Activated T-cell treated with anti-CD3 and anti-CD28 coated beads, Interleukin-2, amount 50 U/mL, for 72 hours (primary cell): ENCODE measurements around the gene ARFGAP1. TPM values are rescaled to one million over a fixed set of nuclear protein-coding genes. Genes with fewer than 3 reads are reported as not detected.

ENCODE experiments used
- ATAC-seq, 2 donors: fragments of 150-1000 bp; cut with Tn5 transposase; replicated peaks in 1 of 2; 2 replicates each; pipeline ENCODE4 v1.10.0; 2021; ENCODE audit warnings: moderate library complexity in 2 of 2, mild to moderate bottlenecking in 1 of 2
- DNase-seq, 2 donors: peaks; one replicate each; pipeline ENCODE4 v3.0.0; 2021 to 2022; ENCODE audit warnings: mixed read lengths in 1 of 2
- H3K27ac Mint-ChIP-seq: one replicate; pipeline ENCODE4 v1.8.0; 2022; ENCODE audit warnings: mild to moderate bottlenecking, moderate library complexity, mixed read lengths
- H3K27me3 Mint-ChIP-seq: one replicate; pipeline ENCODE4 v1.8.0; 2022; ENCODE audit warnings: low read depth, mixed read lengths
- H3K36me3 Mint-ChIP-seq, 2 donors: one replicate each; pipeline ENCODE4 v1.8.0; 2022; ENCODE audit warnings: mixed read lengths in 2 of 2, mild to moderate bottlenecking in 1 of 2; ENCODE audit not compliant: insufficient read depth in 2 of 2
- H3K4me1 Mint-ChIP-seq: one replicate; pipeline ENCODE4 v1.8.0; 2022; ENCODE audit warnings: low read depth, mixed read lengths
- H3K4me3 Mint-ChIP-seq, 2 donors: one replicate each; pipeline ENCODE4 v1.8.0; 2022; ENCODE audit warnings: mild to moderate bottlenecking in 2 of 2, mixed read lengths in 2 of 2, moderate library complexity in 2 of 2
- H3K9me3 Mint-ChIP-seq, 2 donors: one replicate each; pipeline ENCODE4 v1.8.0; 2022; ENCODE audit warnings: mixed read lengths in 2 of 2
- total RNA-seq, 2 donors: library from RNA; stranded (reverse); gene quantifications; one replicate each; pipeline ENCODE4 v1.2.3, GENCODE V29; 2022

ARFGAP1 gene
- total RNA-seq, 2 donors from 2014 or later, result 75.8 to 76.6 TPM

DNA sequence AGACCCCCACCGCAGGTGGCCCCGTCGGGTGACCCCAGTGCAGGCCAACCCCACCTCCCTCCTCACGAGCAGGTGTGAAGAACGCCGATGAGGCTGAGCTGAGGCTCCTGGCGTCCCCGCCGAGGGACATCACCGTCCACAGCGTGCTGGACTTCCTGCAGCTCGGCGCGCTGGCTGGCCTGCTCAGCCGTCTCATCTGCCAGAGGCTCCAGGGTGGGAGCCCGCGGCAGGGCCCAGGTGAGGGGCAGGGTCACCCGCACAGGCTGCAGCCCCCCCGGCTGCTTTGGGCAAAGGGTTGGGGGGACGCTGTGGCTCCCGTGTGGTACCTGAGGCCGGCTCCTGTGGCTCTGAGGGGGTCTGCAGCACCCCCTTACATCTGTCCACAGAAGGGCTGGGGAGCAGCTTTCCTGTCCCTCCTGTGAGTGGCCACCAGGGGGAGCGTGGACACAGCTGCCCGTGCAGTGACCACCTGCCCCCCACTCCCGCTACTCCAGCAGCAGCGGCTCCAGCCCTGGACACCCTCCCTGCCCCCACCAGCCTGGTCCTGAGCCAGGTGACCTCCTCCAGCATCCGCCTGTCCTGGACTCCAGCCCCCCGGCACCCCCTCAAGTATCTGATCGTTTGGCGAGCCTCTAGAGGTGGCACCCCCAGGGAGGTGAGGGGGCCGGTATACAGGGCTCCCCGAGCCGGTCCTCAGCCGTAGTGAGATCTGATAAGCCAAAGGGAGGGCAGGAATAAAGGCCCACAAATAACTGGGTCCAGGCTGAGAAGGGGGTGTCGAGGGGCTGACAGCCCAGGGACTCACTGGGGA, 36.9 kb downstream of the ARFGAP1 start:
- Mint-ChIP-seq H3K9me3 (no peaks in the 10 kb centered on the region), H3K27ac (no peak overlapping the region), H3K27me3 (no peaks in the 10 kb centered on the region), H3K4me1 (no peaks in the 10 kb centered on the region), H3K36me3 (no peaks in the 10 kb centered on the region), H3K4me3 (no peak overlapping the region)
- DNase-seq (peak; percentile 39 to 43), ATAC-seq (peak; percentile 47 to 57)

GRCh38 chr20:63310265-63310991, 37.8 kb downstream of the ARFGAP1 start:
- H3K4me1 Mint-ChIP-seq, result no peaks in the 10 kb centered on the region
- no peak overlapping the region for H3K27ac Mint-ChIP-seq
- H3K4me3 Mint-ChIP-seq, result no peak overlapping the region
- DNase-seq (no peak), ATAC-seq (no peak)
- no peaks in the 10 kb centered on the region for H3K9me3 Mint-ChIP-seq
- no peaks in the 10 kb centered on the region for H3K36me3 Mint-ChIP-seq
- H3K27me3 Mint-ChIP-seq, result no peaks in the 10 kb centered on the region

DNA sequence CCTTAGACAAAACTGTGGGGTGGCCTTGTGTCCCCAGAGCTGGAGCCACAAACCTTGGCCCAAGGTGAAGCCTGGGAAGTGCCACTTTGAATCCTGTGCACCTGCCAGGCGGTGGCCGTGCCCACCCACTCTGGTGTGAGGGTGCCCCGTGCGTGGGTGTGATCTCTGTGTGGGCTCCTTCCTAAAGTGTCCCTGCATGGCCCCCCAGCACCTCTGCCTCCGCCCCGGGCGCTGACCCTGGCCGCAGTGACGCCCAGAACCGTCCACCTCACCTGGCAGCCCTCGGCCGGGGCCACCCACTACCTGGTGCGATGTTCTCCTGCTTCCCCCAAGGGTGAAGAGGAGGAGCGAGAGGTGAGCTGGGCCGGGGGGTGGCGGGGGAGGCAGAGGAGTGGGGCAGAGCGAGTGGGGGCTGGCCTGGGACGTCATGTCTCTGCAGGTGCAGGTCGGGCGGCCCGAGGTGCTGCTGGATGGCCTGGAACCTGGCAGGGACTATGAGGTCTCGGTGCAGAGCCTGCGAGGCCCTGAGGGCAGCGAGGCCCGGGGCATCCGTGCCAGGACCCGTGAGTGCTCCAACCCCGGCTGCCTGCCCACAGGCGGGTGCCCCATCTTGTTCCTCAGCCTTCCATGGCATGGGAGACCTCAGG, 38.7 kb downstream of the ARFGAP1 start:
- Mint-ChIP-seq H3K9me3 (no peaks in the 10 kb centered on the region), H3K27ac (no peak overlapping the region), H3K27me3 (no peaks in the 10 kb centered on the region), H3K4me1 (no peaks in the 10 kb centered on the region), H3K4me3 (no peak overlapping the region), H3K36me3 (no peaks in the 10 kb centered on the region)
- DNase-seq (no peak), ATAC-seq (no peak)

DNA sequence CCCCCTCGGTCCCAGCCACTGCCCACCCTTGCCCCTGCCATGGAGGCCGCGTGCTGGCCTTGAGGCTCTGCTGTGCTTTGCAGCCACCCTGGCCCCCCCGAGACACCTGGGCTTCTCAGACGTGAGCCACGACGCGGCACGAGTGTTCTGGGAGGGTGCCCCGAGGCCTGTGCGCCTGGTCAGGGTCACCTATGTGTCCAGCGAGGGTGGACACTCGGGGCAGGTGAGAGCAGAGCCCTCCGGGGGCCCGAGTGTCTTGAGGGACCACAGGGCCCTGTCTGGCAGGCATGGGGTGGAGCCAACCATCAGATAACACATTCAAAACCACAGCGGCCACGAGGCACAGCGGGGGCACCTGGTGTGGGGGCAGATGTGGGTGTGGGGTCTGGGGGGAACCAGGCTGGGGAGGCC, 39.2 kb downstream of the ARFGAP1 start:
- Mint-ChIP-seq H3K36me3 (no peaks in the 10 kb centered on the region), H3K4me3 (no peak overlapping the region), H3K9me3 (no peaks in the 10 kb centered on the region), H3K4me1 (no peaks in the 10 kb centered on the region), H3K27ac (no peak overlapping the region), H3K27me3 (no peaks in the 10 kb centered on the region)
- ATAC-seq (no peak), DNase-seq (no peak)

- DNase-seq, result no peak
These were observed 39.7 kb downstream of the ARFGAP1 start for GRCh38 chr20:63312273-63312672.

DNA sequence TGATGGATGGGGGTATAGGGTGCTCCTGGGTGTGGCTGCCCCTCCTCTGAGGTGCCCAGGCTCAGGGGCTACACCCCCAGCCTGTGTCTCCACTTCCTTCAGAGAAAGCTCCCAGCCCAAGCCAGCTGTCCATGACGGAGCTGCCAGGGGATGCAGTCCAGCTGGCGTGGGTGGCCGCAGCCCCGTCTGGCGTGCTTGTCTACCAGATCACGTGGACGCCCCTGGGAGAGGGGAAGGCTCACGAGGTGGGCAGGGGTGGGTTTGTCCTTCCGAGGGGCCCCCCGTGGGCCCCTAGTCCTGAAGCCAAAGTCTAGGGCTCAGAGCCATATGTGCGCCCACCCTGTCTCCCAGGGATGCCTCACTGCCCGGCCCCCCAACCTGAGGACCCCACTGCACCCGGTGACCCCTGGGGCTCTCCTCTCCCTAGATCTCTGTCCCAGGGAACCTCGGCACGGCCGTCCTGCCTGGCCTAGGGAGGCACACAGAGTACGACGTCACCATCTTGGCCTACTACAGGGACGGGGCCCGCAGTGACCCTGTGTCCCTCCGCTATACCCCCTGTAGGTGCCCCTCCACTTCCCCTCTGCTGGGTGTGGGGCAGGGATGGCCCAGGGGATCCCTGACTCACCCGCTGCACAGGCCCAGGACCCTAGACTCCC, 40.2 kb downstream of the ARFGAP1 start:
- no peak overlapping the region for H3K27ac Mint-ChIP-seq
- DNase-seq (no peak), ATAC-seq (no peak)
- H3K4me1 Mint-ChIP-seq, result no peaks in the 10 kb centered on the region
- no peaks in the 10 kb centered on the region for H3K9me3 Mint-ChIP-seq
- H3K36me3 Mint-ChIP-seq, result no peaks in the 10 kb centered on the region
- H3K4me3 Mint-ChIP-seq, result no peak overlapping the region
- H3K27me3 Mint-ChIP-seq, result no peaks in the 10 kb centered on the region

More at GRCh38 chr20:63312273-63312672, 39.7 kb downstream of the ARFGAP1 start:
- ATAC-seq, result no peak
- no peak overlapping the region for H3K4me3 Mint-ChIP-seq
- H3K4me1 Mint-ChIP-seq, result no peaks in the 10 kb centered on the region
- H3K9me3 Mint-ChIP-seq, result no peaks in the 10 kb centered on the region
- H3K27ac Mint-ChIP-seq, result no peak overlapping the region
- H3K36me3 Mint-ChIP-seq, result no peaks in the 10 kb centered on the region
- H3K27me3 Mint-ChIP-seq, result no peaks in the 10 kb centered on the region

DNA sequence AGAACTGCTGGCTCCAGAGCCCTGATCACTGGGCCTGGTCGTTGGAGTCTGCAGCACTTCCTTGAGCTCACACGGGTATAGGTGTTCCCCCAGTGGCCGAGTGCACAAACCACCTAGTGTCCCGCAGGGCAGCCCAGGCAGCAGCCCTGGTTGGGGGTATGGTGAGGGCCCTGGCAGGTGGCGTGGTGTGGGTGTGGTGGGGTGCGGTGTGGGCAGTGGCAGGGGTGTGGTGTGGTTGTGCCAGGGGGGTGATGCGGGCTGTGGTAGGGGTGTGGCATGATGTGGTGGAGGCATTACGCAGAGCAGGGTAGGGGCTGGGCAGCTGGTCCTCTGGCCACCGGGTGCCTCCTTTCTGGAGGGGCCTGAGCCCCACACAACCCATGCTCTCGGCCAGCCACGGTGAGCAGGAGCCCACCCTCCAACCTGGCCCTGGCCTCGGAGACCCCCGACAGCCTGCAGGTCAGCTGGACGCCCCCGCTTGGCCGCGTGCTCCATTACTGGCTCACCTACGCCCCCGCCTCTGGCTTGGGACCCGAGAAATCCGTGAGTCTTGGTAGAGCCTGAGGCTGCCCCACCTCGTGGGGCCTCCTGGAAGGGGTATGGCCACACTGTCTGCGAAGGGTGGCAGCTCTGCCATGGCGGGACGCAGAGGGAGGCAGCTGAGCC, 40.9 kb downstream of the ARFGAP1 start:
- Mint-ChIP-seq H3K4me3 (no peak overlapping the region), H3K4me1 (no peaks in the 10 kb centered on the region), H3K27ac (no peak overlapping the region), H3K9me3 (no peaks in the 10 kb centered on the region), H3K36me3 (no peaks in the 10 kb centered on the region), H3K27me3 (no peaks in the 10 kb centered on the region)
- DNase-seq (no peak), ATAC-seq (no peak)

GRCh38 chr20:63314015-63314471, 41.4 kb downstream of the ARFGAP1 start:
- no peaks in the 10 kb centered on the region for H3K27me3 Mint-ChIP-seq
- H3K4me3 Mint-ChIP-seq, result no peak overlapping the region
- H3K27ac Mint-ChIP-seq, result no peak overlapping the region
- DNase-seq (no peak), ATAC-seq (no peak)
- H3K4me1 Mint-ChIP-seq, result no peaks in the 10 kb centered on the region
- H3K9me3 Mint-ChIP-seq, result no peaks in the 10 kb centered on the region
- H3K36me3 Mint-ChIP-seq, result no peaks in the 10 kb centered on the region

- no peaks in the 10 kb centered on the region for H3K36me3 Mint-ChIP-seq
- DNase-seq (no peak), ATAC-seq (no peak)
- no peaks in the 10 kb centered on the region for H3K4me1 Mint-ChIP-seq
- no peak overlapping the region for H3K4me3 Mint-ChIP-seq
- H3K27me3 Mint-ChIP-seq, result no peaks in the 10 kb centered on the region
- no peak overlapping the region for H3K27ac Mint-ChIP-seq
- no peaks in the 10 kb centered on the region for H3K9me3 Mint-ChIP-seq
These were observed 42.1 kb downstream of the ARFGAP1 start for GRCh38 chr20:63314566-63315239.

- no peak overlapping the region for H3K4me3 Mint-ChIP-seq
- no peaks in the 10 kb centered on the region for H3K27me3 Mint-ChIP-seq
- no peak for DNase-seq
- no peak overlapping the region for H3K27ac Mint-ChIP-seq
- H3K36me3 Mint-ChIP-seq, result no peaks in the 10 kb centered on the region
- ATAC-seq, result no peak
- no peaks in the 10 kb centered on the region for H3K4me1 Mint-ChIP-seq
- H3K9me3 Mint-ChIP-seq, result no peaks in the 10 kb centered on the region
These were observed 42.7 kb downstream of the ARFGAP1 start for GRCh38 chr20:63315240-63315689.

DNA sequence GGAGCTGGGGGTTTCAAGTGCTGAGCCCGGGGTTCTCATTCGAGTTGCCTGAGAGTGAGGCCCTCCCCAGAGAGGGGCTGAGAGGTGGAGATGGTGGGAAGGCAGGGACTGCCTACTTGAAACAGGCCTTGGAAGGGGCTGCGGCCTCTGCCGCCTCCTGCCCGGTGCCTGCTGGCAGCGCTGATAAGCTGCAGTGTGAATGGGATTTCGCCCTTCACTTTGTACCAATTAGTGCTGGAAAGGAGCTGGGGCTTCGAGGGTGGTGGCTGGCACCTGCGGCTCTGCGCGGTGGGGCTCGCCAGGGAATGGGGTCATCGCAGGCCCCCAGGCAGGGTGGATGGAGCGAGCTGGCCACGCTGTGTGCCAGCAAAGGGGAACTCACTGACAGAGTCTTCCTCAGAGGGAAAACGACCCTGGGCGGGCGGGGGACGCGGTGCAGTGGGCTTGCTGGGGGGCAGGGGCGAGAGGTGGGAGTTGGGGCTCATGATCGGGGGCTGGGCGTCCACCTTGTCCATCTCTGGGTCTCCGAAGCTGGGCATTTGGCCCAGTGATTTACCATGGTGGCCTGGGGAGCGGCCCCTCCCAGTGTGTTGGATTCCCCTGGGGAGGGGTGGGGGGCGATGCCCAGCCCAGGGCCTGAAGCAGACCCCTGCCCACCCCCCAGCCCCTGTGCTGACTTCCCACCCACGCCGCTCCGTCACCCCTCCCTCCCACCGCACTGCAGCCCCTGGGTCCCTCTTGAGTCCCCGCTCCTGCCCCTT, 43.3 kb downstream of the ARFGAP1 start:
- H3K36me3 Mint-ChIP-seq, result no peaks in the 10 kb centered on the region
- no peaks in the 10 kb centered on the region for H3K9me3 Mint-ChIP-seq
- DNase-seq (no peak), ATAC-seq (no peak)
- H3K4me3 Mint-ChIP-seq, result no peak overlapping the region
- no peak overlapping the region for H3K27ac Mint-ChIP-seq
- H3K27me3 Mint-ChIP-seq, result no peaks in the 10 kb centered on the region
- H3K4me1 Mint-ChIP-seq, result no peaks in the 10 kb centered on the region
